HepG2 (cell line): ENCODE results near the gene RRAD. TPM values are rescaled to one million over a fixed set of nuclear protein-coding genes. Genes with fewer than 3 reads are reported as not detected.

ENCODE experiments used
- ATAC-seq: fragments of 200-7000 bp; cut with Tn5 transposase; 3 replicates; pipeline ENCODE4 v1.9.1; 2020; ENCODE audit warnings: mild to moderate bottlenecking, moderate library complexity
- BruUV-seq: library from RNA; stranded (reverse); fragments of 400-500 nt; replicated peaks from 2 replicates; lab custom pipeline; 2021; lab: Mats Ljungman, UMichigan
- CTCF ChIA-PET: fragments of 300-600 bp; formaldehyde crosslinking; extraction: SDS; loops from one replicate; lab custom pipeline; 2021; ENCODE audit warnings: low total read pairs, inconsistent platforms, low intra/inter-chr PET ratio; lab: Yijun Ruan, JAX
- POLR2A ChIA-PET: fragments of 350-600 bp; sonication (Branson Sonifier 250); formaldehyde crosslinking; loops from one replicate; lab custom pipeline; 2020; ENCODE audit warnings: antibody characterized with exemption, inconsistent platforms; lab: Yijun Ruan, JAX
- DNase-seq: peaks from one replicate; pipeline ENCODE4 v3.0.0-alpha.2; 2015; ENCODE audit warnings: low spot score
- FAIRE-seq: peaks from 3 replicates; lab custom pipeline; 2011; peaks lifted over from hg19 to GRCh38; lab: Jason Lieb, UNC
- H2AFZ ChIP-seq: one replicate; pipeline ENCODE4 v1.6.1; 2011; ENCODE audit warnings: low read length, inconsistent platforms
- H3K27ac ChIP-seq: fragments of 300-600 bp; 3 replicates; pipeline ENCODE4 v1.8.0; 2011; ENCODE audit warnings: mixed run types, mild to moderate bottlenecking, mixed read lengths, low read length, inconsistent platforms; ENCODE audit not compliant: insufficient read depth; ENCODE audit errors: extremely low read length
- H3K27me3 ChIP-seq, 2 experiments: fragments of 200-600 bp in 1 of 2; 2 replicates in 1 of 2; 3 replicates in 1 of 2; pipeline versions ENCODE4 v1.6.0 to v1.8.0; 2011; ENCODE audit warnings: low read length in 2 of 2, mild to moderate bottlenecking in 2 of 2, moderate library complexity in 2 of 2, inconsistent platforms in 1 of 2; ENCODE audit not compliant: insufficient read depth in 2 of 2, control insufficient read depth in 1 of 2
- H3K36me3 ChIP-seq, 2 experiments: fragments of 200-600 bp in 1 of 2; replicated peaks in 1 of 2; 2 replicates in 1 of 2; 3 replicates in 1 of 2; pipeline versions ENCODE4 v1.5.1 to v1.8.0; 2011; ENCODE audit warnings: low read length in 2 of 2, inconsistent platforms in 1 of 2; ENCODE audit not compliant: insufficient read depth in 2 of 2, control insufficient read depth in 1 of 2
- H3K4me1 ChIP-seq: 2 replicates; pipeline ENCODE4 v1.5.1; 2012; ENCODE audit warnings: low read length, inconsistent platforms; ENCODE audit not compliant: insufficient read depth
- H3K4me2 ChIP-seq: 2 replicates; pipeline ENCODE4 v1.6.0; 2011; ENCODE audit warnings: low read depth, low read length, inconsistent platforms
- H3K4me3 ChIP-seq, 3 experiments: fragments of 200-600 bp in 1 of 3; sonication (generic), shearing (Covaris generic) in 1 of 3; replicated peaks in 1 of 3; 2 replicates each; pipeline ENCODE4 v1.5.1; 2011 to 2016; ENCODE audit warnings: low read length in 3 of 3, inconsistent platforms in 2 of 3, low read depth in 2 of 3, mild to moderate bottlenecking in 2 of 3, control low read depth in 1 of 3, mixed read lengths in 1 of 3; ENCODE audit not compliant: insufficient read depth in 1 of 3
- H3K79me2 ChIP-seq: one replicate; pipeline ENCODE4 v1.6.1; 2011; ENCODE audit warnings: low read length, inconsistent platforms; ENCODE audit not compliant: insufficient read depth
- H3K9ac ChIP-seq: 2 replicates; pipeline ENCODE4 v1.6.0; 2011; ENCODE audit warnings: mild to moderate bottlenecking, low read depth, low read length, inconsistent platforms; ENCODE audit not compliant: insufficient read depth
- H3K9me3 ChIP-seq: 2 replicates; pipeline ENCODE4 v1.5.1; 2012; ENCODE audit warnings: mild to moderate bottlenecking, low read length
- H4K20me1 ChIP-seq: 2 replicates; pipeline ENCODE4 v1.6.0; 2011; ENCODE audit warnings: inconsistent platforms, mild to moderate bottlenecking, low read length, moderate library complexity; ENCODE audit not compliant: insufficient read depth
- E2F1 ChIP-seq: sonication (generic); formaldehyde crosslinking; IDR thresholded peaks from 2 replicates; pipeline ENCODE4 v1.5.0; 2020; ENCODE audit warnings: missing genetic modification reagents
- ETV5 ChIP-seq: IDR thresholded peaks from 2 replicates; pipeline ENCODE4 v1.6.1; 2018; ENCODE audit warnings: missing biosample characterization, missing genetic modification reagents, inconsistent platforms, borderline replicate concordance
- EZH2 ChIP-seq: conservative IDR thresholded peaks from 2 replicates; pipeline ENCODE4 v1.6.1; 2012; ENCODE audit warnings: mild to moderate bottlenecking, low read depth, low read length, moderate library complexity
- GABPA ChIP-seq, 2 experiments: IDR thresholded peaks; 2 replicates each; pipeline ENCODE4 v1.6.1; 2011 to 2016; ENCODE audit warnings: low read depth in 2 of 2, low read length in 1 of 2, missing biosample characterization in 1 of 2, missing genetic modification characterization in 1 of 2
- NFIB ChIP-seq: sonication (generic); formaldehyde crosslinking; IDR thresholded peaks from 2 replicates; pipeline ENCODE4 v1.9.0; 2021; ENCODE audit warnings: missing genetic modification reagents, mild to moderate bottlenecking, borderline replicate concordance
- REL ChIP-seq: sonication (generic); formaldehyde crosslinking; conservative IDR thresholded peaks from 2 replicates; pipeline ENCODE4 v1.8.0; 2022; ENCODE audit warnings: mild to moderate bottlenecking, missing genetic modification reagents, moderate library complexity
- SALL1 ChIP-seq: sonication (generic); formaldehyde crosslinking; IDR thresholded peaks from 2 replicates; pipeline ENCODE4 v1.8.0; 2022; ENCODE audit warnings: mild to moderate bottlenecking, missing genetic modification reagents
- TERF1 ChIP-seq: sonication (generic); formaldehyde crosslinking; IDR thresholded peaks from 2 replicates; pipeline ENCODE4 v1.8.0; 2022; ENCODE audit warnings: mild to moderate bottlenecking, missing genetic modification reagents, moderate library complexity
- TSC22D2 ChIP-seq: sonication (generic); formaldehyde crosslinking; IDR thresholded peaks from 2 replicates; pipeline ENCODE4 v1.5.1; 2020; ENCODE audit warnings: missing genetic modification reagents, mild to moderate bottlenecking, borderline replicate concordance
- ZBTB46 ChIP-seq: sonication (generic); formaldehyde crosslinking; IDR thresholded peaks from 2 replicates; pipeline ENCODE4 v1.4.0; 2020; ENCODE audit warnings: mild to moderate bottlenecking, missing genetic modification reagents, borderline replicate concordance
- ZIK1 ChIP-seq: sonication (generic); formaldehyde crosslinking; IDR thresholded peaks from 2 replicates; pipeline ENCODE4 v1.5.0; 2020; ENCODE audit warnings: mild to moderate bottlenecking, low read depth, missing genetic modification reagents, borderline replicate concordance
- ZKSCAN8 ChIP-seq: IDR thresholded peaks from 2 replicates; pipeline ENCODE4 v1.6.1; 2016; ENCODE audit warnings: borderline replicate concordance, missing genetic modification reagents, missing compliant biosample characterization
- ZNF282 ChIP-seq: fragments of 450-650 bp; IDR thresholded peaks from 2 replicates; pipeline ENCODE4 v1.6.1; 2018; ENCODE audit not compliant: partially characterized antibody
- ZNF563 ChIP-seq: sonication (generic); formaldehyde crosslinking; IDR thresholded peaks from 2 replicates; pipeline ENCODE4 v1.8.0; 2022; ENCODE audit warnings: mild to moderate bottlenecking, moderate library complexity, missing genetic modification reagents
- WGBS: methylation state at CpG from one replicate; pipeline ENCODE4 v1.1.6; 2017; ENCODE audit warnings: low lambda C conversion rate; 5-methylcytosine and 5-hydroxymethylcytosine counted together
- in situ Hi-C: cut with HindIII; loops from 2 replicates; pipeline ENCODE4 v1.10.0; 2017; ENCODE audit warnings: low pct_unique_long_range_greater_than_20kb; ENCODE audit not compliant: extremely low pct_ligation_motif_present
- intact Hi-C: fragments of 100-400 bp; cut with micrococcal nuclease; formaldehyde crosslinking; loops from one replicate; pipeline ENCODE4 v1.10.0; 2022; ENCODE audit not compliant: unreplicated experiment
- polyA plus RNA-seq, 8 experiments: library from polyadenylated mRNA; depleted of rRNA in 3 of 8; stranded (reverse) in 7 of 8; unstranded in 1 of 8; fragments of >200 nt; fragmentation: Illumina TruSeq in 4 of 8; extraction: Trizol in 4 of 8; gene quantifications; 2 replicates each; pipeline versions ENCODE4 v1.2.1 to v1.2.3, GENCODE V29; 2011 to 2016; ENCODE audit warnings: low read depth in 4 of 8, missing spikeins in 1 of 8, mixed read lengths in 1 of 8; ENCODE audit not compliant: insufficient read depth in 1 of 8
- total RNA-seq, 5 experiments: library from RNA; depleted of rRNA; stranded (reverse); fragments of >200 nt; fragmentation: Illumina TruSeq; extraction: Trizol; gene quantifications; 2 replicates each; pipeline ENCODE4 v1.2.3, GENCODE V29; 2016; ENCODE audit warnings: low read depth in 1 of 5
- TF ChIP-seq, protein P1 (sequence below): sonication (generic); formaldehyde crosslinking; IDR thresholded peaks from 2 replicates; pipeline ENCODE4 v1.4.0; 2020; ENCODE audit warnings: missing genetic modification reagents, low read depth, mild to moderate bottlenecking, borderline replicate concordance

Gene RRAD
- total and polyA plus RNA-seq, 2 of the 13 experiments (the other 11 are each of a cell fraction or from before 2014, with no cell fraction given): 0.80 to 1.1 TPM

DNA sequence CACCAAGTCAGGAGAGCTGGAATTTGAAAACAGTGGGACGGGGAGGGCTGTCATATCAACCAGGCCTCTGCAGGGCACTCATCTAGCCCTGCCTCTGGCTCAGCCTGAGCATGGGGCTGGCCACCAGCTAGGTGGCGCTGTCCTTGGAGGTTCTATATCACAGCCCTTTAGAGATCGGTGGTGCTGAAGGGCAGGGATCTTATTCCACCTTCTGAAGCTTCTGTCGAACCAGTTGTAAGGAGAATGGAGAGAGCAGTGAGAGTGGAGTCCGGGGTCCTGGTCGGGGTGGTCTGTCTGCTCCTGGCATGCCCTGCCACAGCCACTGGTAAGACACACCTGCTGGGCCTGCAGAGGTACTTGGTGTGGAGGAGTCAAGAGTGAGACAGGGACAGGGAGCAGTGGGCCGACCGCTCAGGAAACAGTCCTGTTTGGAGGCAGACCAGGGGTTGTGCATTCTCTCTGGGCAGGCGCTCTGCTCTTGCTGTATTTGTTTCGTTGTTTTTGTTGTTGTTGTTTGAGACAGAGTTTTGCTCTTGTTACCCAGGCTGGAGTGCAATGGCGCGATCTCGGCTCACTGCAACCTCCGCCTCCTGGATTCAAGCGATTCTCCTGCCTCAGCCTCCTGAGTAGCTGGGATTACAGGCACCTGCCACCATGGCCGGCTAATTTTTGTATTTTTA, 35.9 kb upstream of the RRAD start, which contains the start of gene CES3:
TSS of gene CES3 (plus strand) at position 202 of the 680 bp plus-strand sequence. CDS start at position 244, 42 bp downstream.
- Histone ChIP-seq H3K36me3 (no peaks in the 10 kb centered on the region), H3K4me2 (peak within 1 kb of the TSS; percentile 83), H3K4me3 (peak within 1 kb of the TSS; percentile 54 to 77 (median 74)), H3K27ac (no peak within 1 kb of the TSS), H3K9ac (peak within 1 kb of the TSS; percentile 44), H3K27me3 (0 out of 5 replicates have a peak, but pooled peaks cover 0 to 3% of the 10 kb centered on the region in 2 experiments), H2AFZ (peak within 1 kb of the TSS; percentile 33), H4K20me1 (no peaks in the 10 kb centered on the region), H3K4me1 (peaks cover 54% of the 10 kb centered on the region), H3K9me3 (no peaks in the 10 kb centered on the region), H3K79me2 (no peaks in the 10 kb centered on the region)
- POLR2A ChIA-PET: interaction anchor here (0.5 to 1.4 kb wide), 7 partner anchors 15 to 223 kb away, joined by 3 to 5 read pairs (median 3); partner anchors contain the start of genes CDH16 and CES4A
- 27% methylated on average over 16 of the region's 16 CpGs for WGBS
- in situ Hi-C loops: no loop called here
- intact Hi-C loops: no loop called here
- FAIRE-seq (peak; percentile 98), DNase-seq (peak; percentile 85), ATAC-seq (peak; percentile 99)
- CTCF ChIA-PET: interaction anchor here (1.0 to 1.5 kb wide), 3 partner anchors 16 to 143 kb away, joined by 3 to 6 read pairs (median 3); no protein-coding TSS in a partner anchor
- BruUV-seq: TSS peak; percentile 50
- TF ChIP-seq REL (CRISPR knock-in tag) (no peak), E2F1 (CRISPR knock-in tag) (no peak), EZH2 (no peak), ZNF282 (no peak), NFIB (CRISPR knock-in tag) (no peak), ZBTB46 (CRISPR knock-in tag) (no peak), ZIK1 (CRISPR knock-in tag) (no peak), ZKSCAN8 (peak; percentile 66; the same call in 1 of the 2 replicates), TERF1 (CRISPR knock-in tag) (no peak), ZNF563 (CRISPR knock-in tag) (0 out of 2 replicates have a peak, but pooled peaks have one; percentile 27), TSC22D2 (CRISPR knock-in tag) (no peak), SALL1 (peak; percentile 77), ETV5 (CRISPR knock-in tag) (no peak), GABPA (IDR thresholded peaks at IDR 0.05; ENCODE audit: low read depth, low read length) (no peak), GABPA (CRISPR knock-in tag; IDR thresholded peaks at IDR 0.05; ENCODE audit: low read depth) (no peak; the same call in 1 of the 2 replicates)
- TF ChIP-seq, protein P1, sequence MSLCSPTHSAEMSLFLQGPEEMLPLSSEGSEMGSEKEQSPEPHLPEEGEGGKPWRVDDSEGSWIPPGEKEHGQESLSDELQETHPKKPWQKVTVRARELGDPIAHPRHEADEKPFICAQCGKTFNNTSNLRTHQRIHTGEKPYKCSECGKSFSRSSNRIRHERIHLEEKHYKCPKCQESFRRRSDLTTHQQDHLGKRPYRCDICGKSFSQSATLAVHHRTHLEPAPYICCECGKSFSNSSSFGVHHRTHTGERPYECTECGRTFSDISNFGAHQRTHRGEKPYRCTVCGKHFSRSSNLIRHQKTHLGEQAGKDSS (CRISPR knock-in tag): peak; percentile 74; the same call in 1 of the 2 replicates
